ENCODE data around the gene LRP2BP.

DNA sequence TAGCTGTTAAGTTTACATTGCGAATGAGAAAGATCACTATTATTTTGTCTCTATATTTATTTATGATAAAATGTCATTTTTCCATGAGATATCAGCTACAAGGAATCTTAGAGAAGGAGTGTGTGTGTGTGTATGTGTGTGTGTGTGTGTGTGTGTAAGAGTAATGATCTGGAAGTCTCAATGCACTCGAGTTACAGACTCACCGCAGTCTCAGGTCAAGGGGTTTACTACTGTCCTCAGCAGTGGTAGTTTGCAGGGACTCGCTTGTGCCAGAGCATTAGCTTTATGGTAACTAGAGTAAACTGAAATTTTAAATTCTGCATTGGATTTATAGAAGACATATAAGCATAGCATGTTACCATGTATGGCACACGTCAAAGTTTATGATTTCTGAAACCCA, 30.8 kb downstream of the LRP2BP start:
- TF ChIP-seq EP300 (conservative IDR thresholded peaks at IDR 0.05; ENCODE audit: poor library complexity, severe bottlenecking) = no peak
- TF ChIP-seq CTCF (IDR thresholded peaks at IDR 0.05; ENCODE audit: poor library complexity, severe bottlenecking) = no peak
- no peak for TF ChIP-seq EZH2 (IDR thresholded peaks at IDR 0.05; ENCODE audit: borderline replicate concordance, insufficient read depth, low read length, poor library complexity, severe bottlenecking)
- TF ChIP-seq, protein P1, sequence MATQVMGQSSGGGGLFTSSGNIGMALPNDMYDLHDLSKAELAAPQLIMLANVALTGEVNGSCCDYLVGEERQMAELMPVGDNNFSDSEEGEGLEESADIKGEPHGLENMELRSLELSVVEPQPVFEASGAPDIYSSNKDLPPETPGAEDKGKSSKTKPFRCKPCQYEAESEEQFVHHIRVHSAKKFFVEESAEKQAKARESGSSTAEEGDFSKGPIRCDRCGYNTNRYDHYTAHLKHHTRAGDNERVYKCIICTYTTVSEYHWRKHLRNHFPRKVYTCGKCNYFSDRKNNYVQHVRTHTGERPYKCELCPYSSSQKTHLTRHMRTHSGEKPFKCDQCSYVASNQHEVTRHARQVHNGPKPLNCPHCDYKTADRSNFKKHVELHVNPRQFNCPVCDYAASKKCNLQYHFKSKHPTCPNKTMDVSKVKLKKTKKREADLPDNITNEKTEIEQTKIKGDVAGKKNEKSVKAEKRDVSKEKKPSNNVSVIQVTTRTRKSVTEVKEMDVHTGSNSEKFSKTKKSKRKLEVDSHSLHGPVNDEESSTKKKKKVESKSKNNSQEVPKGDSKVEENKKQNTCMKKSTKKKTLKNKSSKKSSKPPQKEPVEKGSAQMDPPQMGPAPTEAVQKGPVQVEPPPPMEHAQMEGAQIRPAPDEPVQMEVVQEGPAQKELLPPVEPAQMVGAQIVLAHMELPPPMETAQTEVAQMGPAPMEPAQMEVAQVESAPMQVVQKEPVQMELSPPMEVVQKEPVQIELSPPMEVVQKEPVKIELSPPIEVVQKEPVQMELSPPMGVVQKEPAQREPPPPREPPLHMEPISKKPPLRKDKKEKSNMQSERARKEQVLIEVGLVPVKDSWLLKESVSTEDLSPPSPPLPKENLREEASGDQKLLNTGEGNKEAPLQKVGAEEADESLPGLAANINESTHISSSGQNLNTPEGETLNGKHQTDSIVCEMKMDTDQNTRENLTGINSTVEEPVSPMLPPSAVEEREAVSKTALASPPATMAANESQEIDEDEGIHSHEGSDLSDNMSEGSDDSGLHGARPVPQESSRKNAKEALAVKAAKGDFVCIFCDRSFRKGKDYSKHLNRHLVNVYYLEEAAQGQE (IDR thresholded peaks at IDR 0.05; ENCODE audit: borderline replicate concordance) = no peak
- no peak for TF ChIP-seq POLR2AphosphoS5 (IDR thresholded peaks at IDR 0.05)
- TF ChIP-seq TAF1 (IDR thresholded peaks at IDR 0.05; ENCODE audit: low read depth) = no peak
- no peak for TF ChIP-seq MXI1 (conservative IDR thresholded peaks at IDR 0.05; ENCODE audit: poor library complexity, severe bottlenecking)
- TF ChIP-seq RAD21 (conservative IDR thresholded peaks at IDR 0.05) = no peak
- TF ChIP-seq SMC3 (conservative IDR thresholded peaks at IDR 0.05; ENCODE audit: poor library complexity) = no peak

Data from neural cell (in vitro differentiated cells).